ENCODE results near the gene DGCR6L.
"Not testable (repeated sequence)": the region's sequence is repeated elsewhere in the genome, so short reads cannot be mapped to it uniquely, and the experiment has no call there.

GRCh38 chr22:20307448-20308447, 12.1 kb downstream of the DGCR6L start:
- not testable (repeated sequence) for TF ChIP-seq POLR2A (IDR thresholded peaks at IDR 0.05)
- TF ChIP-seq, protein P1, sequence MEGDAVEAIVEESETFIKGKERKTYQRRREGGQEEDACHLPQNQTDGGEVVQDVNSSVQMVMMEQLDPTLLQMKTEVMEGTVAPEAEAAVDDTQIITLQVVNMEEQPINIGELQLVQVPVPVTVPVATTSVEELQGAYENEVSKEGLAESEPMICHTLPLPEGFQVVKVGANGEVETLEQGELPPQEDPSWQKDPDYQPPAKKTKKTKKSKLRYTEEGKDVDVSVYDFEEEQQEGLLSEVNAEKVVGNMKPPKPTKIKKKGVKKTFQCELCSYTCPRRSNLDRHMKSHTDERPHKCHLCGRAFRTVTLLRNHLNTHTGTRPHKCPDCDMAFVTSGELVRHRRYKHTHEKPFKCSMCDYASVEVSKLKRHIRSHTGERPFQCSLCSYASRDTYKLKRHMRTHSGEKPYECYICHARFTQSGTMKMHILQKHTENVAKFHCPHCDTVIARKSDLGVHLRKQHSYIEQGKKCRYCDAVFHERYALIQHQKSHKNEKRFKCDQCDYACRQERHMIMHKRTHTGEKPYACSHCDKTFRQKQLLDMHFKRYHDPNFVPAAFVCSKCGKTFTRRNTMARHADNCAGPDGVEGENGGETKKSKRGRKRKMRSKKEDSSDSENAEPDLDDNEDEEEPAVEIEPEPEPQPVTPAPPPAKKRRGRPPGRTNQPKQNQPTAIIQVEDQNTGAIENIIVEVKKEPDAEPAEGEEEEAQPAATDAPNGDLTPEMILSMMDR (IDR thresholded peaks at IDR 0.05): not testable (repeated sequence)
